Stimulated activated effector memory CD8-positive, alpha-beta T cell treated with anti-CD3 and anti-CD28 coated beads, Interleukin-12 subunit alpha, Interleukin-12 subunit beta, amount 100 ng/mL, for 72 hours (primary cell): ENCODE measurements around the gene HS6ST3.

ENCODE experiments used
- ATAC-seq: fragments of 150-1000 bp; cut with Tn5 transposase; 2 replicates; pipeline ENCODE4 v1.10.0; 2021
- DNase-seq, 2 donors: peaks; one replicate each; pipeline ENCODE4 v3.0.0; 2021 to 2022; ENCODE audit warnings: low spot score in 2 of 2
- H3K27ac Mint-ChIP-seq: one replicate; pipeline ENCODE4 v1.8.0; 2022; ENCODE audit warnings: mild to moderate bottlenecking, mixed read lengths
- H3K36me3 Mint-ChIP-seq: one replicate; pipeline ENCODE4 v1.8.0; 2022; ENCODE audit warnings: mild to moderate bottlenecking, mixed read lengths
- H3K4me1 Mint-ChIP-seq: one replicate; pipeline ENCODE4 v1.8.0; 2022; ENCODE audit warnings: mixed read lengths
- H3K4me3 Mint-ChIP-seq: one replicate; pipeline ENCODE4 v1.8.0; 2022; ENCODE audit warnings: mild to moderate bottlenecking, mixed read lengths
- H3K9me3 Mint-ChIP-seq: one replicate; pipeline ENCODE4 v1.8.0; 2022; ENCODE audit warnings: mixed read lengths

Gene HS6ST3

DNA sequence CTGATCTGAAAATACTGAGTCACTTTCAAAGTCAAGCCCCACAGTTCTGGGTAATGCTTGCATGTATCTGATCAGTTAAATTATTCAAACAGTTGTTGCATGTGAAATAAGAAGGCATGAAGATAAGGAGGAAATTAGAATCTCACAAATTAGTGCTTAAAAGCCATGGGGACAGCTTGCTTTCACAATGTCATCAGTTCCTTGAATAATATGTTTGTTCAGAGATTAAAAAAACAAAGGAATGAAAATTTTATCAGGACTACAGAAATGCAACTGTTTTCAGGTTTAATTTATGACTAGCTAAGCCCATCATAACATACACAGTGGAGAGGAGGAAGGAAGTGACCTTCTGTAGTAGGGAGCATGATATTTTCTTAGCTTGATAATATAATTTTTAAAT is 754.3 kb downstream of the HS6ST3 start:
- Mint-ChIP-seq H3K4me3 (no peak overlapping the region), H3K36me3 (no peaks in the 10 kb centered on the region), H3K9me3 (peaks cover 16% of the 10 kb centered on the region), H3K4me1 (no peaks in the 10 kb centered on the region), H3K27ac (no peak overlapping the region)
- DNase-seq, result no peak
- ATAC-seq, result no peak

GRCh38 chr13:96844616-96845015 is 754.7 kb downstream of the HS6ST3 start:
- Mint-ChIP-seq H3K4me3 (no peak overlapping the region), H3K4me1 (no peaks in the 10 kb centered on the region), H3K27ac (no peak overlapping the region), H3K9me3 (peaks cover 16% of the 10 kb centered on the region), H3K36me3 (no peaks in the 10 kb centered on the region)
- no peak for ATAC-seq
- DNase-seq, result no peak

GRCh38 chr13:96848286-96848685 is 758.4 kb downstream of the HS6ST3 start:
- H3K36me3 Mint-ChIP-seq, result no peaks in the 10 kb centered on the region
- no peak overlapping the region for H3K4me3 Mint-ChIP-seq
- peaks cover 13% of the 10 kb centered on the region for H3K9me3 Mint-ChIP-seq
- H3K27ac Mint-ChIP-seq, result no peak overlapping the region
- DNase-seq (no peak), ATAC-seq (no peak)
- H3K4me1 Mint-ChIP-seq, result no peaks in the 10 kb centered on the region

GRCh38 chr13:96849091-96849490 is 759.2 kb downstream of the HS6ST3 start:
- Mint-ChIP-seq H3K9me3 (peaks cover 9% of the 10 kb centered on the region), H3K4me3 (no peak overlapping the region), H3K36me3 (no peaks in the 10 kb centered on the region), H3K4me1 (no peaks in the 10 kb centered on the region), H3K27ac (no peak overlapping the region)
- DNase-seq (no peak), ATAC-seq (no peak)

DNA sequence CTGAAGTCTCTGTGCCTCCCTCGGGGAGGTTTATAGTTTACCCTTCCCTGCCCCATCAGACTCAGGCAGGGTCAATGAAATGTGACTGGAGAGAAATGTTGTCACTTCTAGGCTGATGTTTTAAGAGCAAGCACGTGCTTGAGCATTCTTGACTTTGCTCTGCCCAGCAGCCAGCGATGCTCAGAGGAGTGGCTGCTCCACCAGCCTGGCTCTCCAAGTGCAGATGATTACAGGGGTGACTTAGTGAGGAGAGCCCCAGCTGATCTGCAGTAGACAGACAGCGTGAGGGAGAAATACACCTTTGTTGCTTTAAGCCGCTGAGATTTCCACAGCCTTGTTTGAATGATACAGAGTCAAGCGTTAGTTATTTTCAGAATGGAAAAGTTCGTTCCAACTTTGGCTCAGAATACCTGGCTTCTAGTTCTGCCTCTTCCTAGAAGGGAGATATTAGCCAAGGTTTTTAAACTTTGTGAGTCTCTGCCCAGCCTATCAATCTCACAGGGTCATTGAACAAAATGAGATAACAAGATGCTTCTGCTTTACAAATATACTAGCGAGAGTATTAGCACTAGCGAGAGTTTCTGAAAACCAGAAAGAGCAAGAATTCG is 760.7 kb downstream of the HS6ST3 start:
- DNase-seq, result no peak
- Mint-ChIP-seq H3K4me3 (no peak overlapping the region), H3K4me1 (no peaks in the 10 kb centered on the region), H3K27ac (no peak overlapping the region), H3K9me3 (peaks cover 6% of the 10 kb centered on the region), H3K36me3 (no peaks in the 10 kb centered on the region)
- ATAC-seq, result no peak

DNA sequence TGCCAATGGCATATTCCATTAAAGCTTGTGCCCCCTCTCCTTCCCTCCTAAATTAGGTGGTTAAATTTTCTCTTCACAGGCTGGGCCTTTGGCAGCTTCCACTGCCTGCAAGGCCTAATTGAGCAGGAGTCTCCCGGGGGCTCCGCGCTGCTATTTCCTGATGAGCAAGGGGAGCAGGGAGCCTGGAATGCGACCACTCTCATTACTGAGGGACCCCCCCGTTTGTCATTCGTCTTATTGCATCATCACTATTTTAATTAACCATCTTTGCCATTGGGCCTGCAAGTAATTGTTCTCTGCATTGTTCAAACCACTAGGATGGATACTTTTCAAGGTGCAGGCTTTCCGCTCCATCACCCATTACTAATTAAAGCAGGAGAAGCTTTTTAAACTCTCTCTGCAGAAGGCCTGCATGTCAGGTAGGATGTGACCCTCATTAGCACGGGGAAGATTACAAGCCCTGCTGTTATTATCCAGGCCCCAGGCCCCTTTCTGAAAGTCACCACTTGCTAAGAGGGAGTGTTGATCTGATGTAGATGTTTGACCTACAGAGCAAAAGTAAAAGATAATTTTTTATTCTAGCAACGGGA is 762.0 kb downstream of the HS6ST3 start:
- Mint-ChIP-seq H3K36me3 (no peaks in the 10 kb centered on the region), H3K27ac (no peak overlapping the region), H3K9me3 (peaks cover under 1% of the 10 kb centered on the region), H3K4me1 (no peaks in the 10 kb centered on the region), H3K4me3 (no peak overlapping the region)
- DNase-seq (no peak), ATAC-seq (no peak)

- no peak for DNase-seq
- Mint-ChIP-seq H3K4me3 (no peak overlapping the region), H3K36me3 (no peaks in the 10 kb centered on the region), H3K4me1 (no peaks in the 10 kb centered on the region), H3K9me3 (peaks cover 3% of the 10 kb centered on the region), H3K27ac (no peak overlapping the region)
- ATAC-seq, result no peak
Measured at GRCh38 chr13:96858133-96858826, 768.4 kb downstream of the HS6ST3 start.

DNA sequence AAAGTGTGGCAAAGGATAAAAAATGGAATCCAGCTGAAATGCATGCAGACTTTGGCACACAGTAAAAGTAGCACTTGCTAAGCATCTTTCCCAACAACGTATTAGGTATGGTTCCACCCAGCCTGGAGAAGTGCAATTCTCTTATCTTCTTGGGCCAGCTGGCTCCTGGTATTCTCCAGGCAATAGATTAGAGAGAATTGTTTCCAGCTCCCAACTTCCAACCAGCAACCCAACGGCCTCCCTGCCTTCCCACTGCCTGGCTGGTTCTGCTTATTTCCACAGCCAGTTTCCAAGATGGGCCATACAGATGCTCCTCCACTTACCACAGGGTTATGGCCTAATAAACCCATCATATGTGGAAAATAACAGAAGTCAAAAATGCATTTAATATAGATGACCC is 771.0 kb downstream of the HS6ST3 start:
- no peaks in the 10 kb centered on the region for H3K4me1 Mint-ChIP-seq
- DNase-seq, result no peak
- H3K4me3 Mint-ChIP-seq, result no peak overlapping the region
- no peak overlapping the region for H3K27ac Mint-ChIP-seq
- H3K9me3 Mint-ChIP-seq, result peaks cover 3% of the 10 kb centered on the region
- no peak for ATAC-seq
- no peaks in the 10 kb centered on the region for H3K36me3 Mint-ChIP-seq

DNA sequence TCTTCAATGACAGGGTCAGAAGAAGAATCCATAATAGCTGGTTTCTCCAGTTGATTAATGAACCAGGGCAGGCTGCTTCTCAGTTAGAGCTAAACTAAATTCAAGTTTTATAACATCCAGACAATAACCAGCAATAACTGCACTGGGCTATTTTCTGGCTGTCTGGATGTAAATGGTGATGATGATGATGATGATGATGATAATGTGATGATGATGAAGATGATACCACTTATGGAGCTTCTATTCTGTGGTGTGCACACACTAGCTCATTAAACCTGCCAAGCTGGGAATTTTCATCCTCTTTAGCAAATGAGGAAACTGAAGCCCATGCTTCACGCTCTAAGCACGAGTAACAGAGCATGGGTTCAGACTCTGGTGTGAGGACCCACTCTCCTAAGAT is 772.2 kb downstream of the HS6ST3 start:
- no peak overlapping the region for H3K27ac Mint-ChIP-seq
- H3K4me3 Mint-ChIP-seq, result no peak overlapping the region

GRCh38 chr13:96862999-96863398 is 773.1 kb downstream of the HS6ST3 start:
- H3K27ac Mint-ChIP-seq, result no peak overlapping the region
- H3K36me3 Mint-ChIP-seq, result no peaks in the 10 kb centered on the region
- peaks cover 6% of the 10 kb centered on the region for H3K9me3 Mint-ChIP-seq
- no peaks in the 10 kb centered on the region for H3K4me1 Mint-ChIP-seq
- no peak for ATAC-seq
- no peak overlapping the region for H3K4me3 Mint-ChIP-seq
- DNase-seq, result no peak

More for the DNA sequence above, 772.2 kb downstream of the HS6ST3 start:
- DNase-seq (no peak), ATAC-seq (no peak)
- Mint-ChIP-seq H3K4me1 (no peaks in the 10 kb centered on the region), H3K36me3 (no peaks in the 10 kb centered on the region), H3K9me3 (peaks cover 6% of the 10 kb centered on the region)

DNA sequence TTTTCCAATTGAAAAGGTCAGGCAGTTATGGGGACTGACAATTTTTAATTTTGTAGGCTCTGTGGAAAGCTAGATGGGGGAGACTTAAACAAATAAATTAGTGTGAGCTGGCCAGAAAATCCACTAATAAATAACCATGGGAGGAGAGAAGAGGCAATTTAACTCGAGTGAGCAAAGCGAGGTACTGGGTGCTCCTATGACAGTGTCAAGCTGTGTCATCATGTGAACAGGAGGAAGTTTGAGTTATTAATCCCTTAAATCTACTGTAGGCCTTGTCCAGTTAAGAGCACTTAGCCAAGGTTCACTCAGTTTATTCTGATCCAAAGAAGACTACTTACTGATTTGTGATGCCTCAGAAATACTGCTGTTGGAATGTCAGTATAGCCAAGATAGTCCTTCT is 781.6 kb downstream of the HS6ST3 start:
- H3K27ac Mint-ChIP-seq, result no peak overlapping the region

GRCh38 chr13:96880419-96880818 is 790.5 kb downstream of the HS6ST3 start:
- Mint-ChIP-seq H3K9me3 (peaks cover 13% of the 10 kb centered on the region), H3K27ac (no peak overlapping the region), H3K4me3 (no peak overlapping the region), H3K4me1 (no peaks in the 10 kb centered on the region), H3K36me3 (no peaks in the 10 kb centered on the region)
- ATAC-seq (no peak), DNase-seq (no peak)

More for the DNA sequence above, 781.6 kb downstream of the HS6ST3 start:
- ATAC-seq (no peak), DNase-seq (no peak)
- H3K4me1 Mint-ChIP-seq, result no peaks in the 10 kb centered on the region
- peaks cover 11% of the 10 kb centered on the region for H3K9me3 Mint-ChIP-seq
- H3K36me3 Mint-ChIP-seq, result no peaks in the 10 kb centered on the region
- no peak overlapping the region for H3K4me3 Mint-ChIP-seq
